GM21786 (cell line): ENCODE data around the gene TNFAIP1.
"Not testable (repeated sequence)": the region's sequence is repeated elsewhere in the genome, so short reads cannot be mapped to it uniquely, and the experiment has no call there.

Experiments used
- ATAC-seq: cut with Tn5 transposase; IDR thresholded peaks from one replicate; pipeline ENCODE4 v1.9.1; 2021; ENCODE audit not compliant: unreplicated experiment

The TNFAIP1 gene, protein sequence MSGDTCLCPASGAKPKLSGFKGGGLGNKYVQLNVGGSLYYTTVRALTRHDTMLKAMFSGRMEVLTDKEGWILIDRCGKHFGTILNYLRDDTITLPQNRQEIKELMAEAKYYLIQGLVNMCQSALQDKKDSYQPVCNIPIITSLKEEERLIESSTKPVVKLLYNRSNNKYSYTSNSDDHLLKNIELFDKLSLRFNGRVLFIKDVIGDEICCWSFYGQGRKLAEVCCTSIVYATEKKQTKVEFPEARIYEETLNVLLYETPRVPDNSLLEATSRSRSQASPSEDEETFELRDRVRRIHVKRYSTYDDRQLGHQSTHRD

DNA sequence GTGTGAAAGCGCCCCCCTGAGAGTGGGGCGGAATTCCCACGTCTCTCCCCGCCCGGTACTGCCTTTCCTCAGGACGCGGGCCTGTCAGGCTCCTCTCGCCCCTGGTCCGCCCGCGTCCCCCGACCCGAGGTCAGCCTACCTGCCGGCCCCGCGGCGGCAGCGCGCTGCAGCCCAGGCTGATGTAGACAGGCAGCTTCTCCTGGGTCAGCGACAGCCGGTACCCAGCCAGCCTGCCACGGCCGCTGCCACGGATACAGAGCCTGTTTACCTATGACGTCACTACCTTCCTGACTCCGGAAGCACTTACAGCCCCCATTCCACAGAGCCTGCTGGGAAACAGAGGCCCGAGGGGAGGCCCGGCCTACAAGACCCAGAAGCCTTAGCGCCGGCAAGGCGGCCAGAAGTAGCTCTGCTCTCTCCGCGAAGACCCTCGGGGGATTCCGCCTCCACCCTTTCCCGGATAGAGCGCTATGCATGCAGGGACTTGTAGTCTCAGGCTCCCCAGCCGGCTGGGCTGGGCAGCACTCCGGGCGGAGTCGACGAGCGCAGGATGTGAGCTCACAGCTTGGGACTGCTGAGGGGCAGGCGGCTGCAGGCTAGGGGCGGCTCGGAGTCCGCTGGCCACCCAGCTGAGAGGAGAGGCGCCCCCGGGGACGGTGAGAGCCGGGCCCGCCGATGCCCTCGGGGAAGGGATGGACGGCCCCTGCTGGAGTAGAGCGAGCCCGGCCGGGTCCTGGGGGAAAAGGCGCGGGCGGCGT is at the start of gene TNFAIP1, which contains the start of gene IFT20:
TSS of gene TNFAIP1 (plus strand) at position 561 of the 758 bp plus-strand sequence. CDS start 3,761 bp downstream, outside the sequence.
TSS of gene IFT20 (minus strand) at position 272 of the 758 bp plus-strand sequence. CDS start 3,487 bp downstream, outside the sequence.
- peak; percentile 96 for ATAC-seq

DNA sequence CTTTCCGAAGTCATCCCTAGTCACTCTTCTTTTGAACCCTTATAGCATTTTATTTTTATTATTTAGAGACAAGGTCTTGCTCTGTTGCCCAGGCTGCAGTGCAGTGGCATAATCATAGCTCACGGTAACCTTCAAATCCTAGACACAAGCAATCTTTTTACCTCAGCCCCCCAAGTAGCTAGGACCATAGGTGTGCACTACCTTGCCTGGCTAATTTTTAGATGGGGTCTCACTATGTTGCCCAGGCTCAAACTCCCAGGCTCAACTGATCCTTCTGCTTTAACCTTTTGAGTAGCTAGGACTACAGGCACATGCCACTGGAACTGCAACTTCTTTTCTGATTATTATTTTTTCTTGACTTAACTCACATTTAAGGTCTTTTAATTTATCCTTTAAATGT is 49.6 kb upstream of the TNFAIP1 start:
- no peak for ATAC-seq

DNA sequence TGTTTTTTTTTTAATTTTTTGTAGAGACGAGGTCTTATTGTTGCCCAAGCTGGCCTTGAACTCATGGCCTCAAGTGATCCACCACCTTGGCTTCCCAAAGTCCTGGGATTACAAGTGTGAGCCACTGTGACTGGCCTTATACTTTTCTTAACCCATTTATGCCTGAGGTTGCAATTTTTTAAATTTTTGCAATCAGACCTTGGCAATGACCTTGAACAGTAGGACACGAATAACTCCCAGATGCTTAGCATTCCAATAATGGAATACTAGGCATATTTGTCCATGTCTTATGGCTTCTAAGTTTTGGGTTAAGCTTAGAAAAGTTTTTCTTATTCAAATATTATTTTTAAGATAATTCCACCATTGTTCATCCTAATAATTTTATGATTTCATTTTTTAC is 44.9 kb upstream of the TNFAIP1 start:
- no peak for ATAC-seq

DNA sequence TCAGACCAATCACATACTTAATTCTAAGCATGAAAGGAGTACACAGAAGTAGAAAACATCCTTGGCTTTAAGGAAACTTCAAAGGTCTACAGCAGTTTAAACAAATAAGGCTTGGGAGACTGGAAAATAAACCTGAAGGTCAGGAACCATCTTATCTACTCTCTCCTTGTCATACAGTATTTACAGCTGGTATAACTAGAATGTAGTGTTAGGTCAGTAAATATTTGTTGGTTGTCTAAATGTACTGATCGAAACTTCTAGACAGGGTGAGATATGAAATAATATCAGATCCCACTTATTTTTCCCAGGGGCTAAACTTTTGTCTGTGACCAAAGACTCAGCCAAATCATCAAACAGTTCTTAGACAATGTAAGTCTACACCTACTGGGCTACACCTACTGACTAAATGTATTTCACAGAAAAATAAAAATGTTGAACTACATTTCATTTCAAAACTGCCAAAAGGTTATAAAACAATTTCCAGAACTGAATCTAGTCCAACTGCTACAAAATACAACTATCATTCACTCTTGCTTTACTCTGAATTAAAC is 43.7 kb upstream of the TNFAIP1 start:
- ATAC-seq = no peak

DNA sequence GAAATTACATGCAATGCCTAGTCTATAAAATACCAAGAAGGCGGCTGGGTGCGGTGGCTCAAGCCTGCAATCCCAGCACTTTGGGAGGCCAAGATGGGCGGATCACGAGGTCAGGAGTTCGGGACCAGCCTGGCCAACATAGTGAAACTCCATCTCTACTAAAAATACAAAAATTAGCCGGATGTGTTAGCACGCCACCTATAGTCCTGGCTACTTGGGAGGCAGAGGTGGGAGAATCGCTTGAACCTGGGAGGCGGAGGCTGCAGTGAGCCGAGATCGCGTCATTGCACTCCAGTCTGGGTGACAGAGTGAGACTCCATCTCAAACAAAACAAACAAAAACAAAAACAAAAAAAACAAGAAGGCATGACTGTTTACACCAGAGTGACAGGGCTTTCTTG is 42.7 kb upstream of the TNFAIP1 start:
- not testable (repeated sequence) for ATAC-seq

DNA sequence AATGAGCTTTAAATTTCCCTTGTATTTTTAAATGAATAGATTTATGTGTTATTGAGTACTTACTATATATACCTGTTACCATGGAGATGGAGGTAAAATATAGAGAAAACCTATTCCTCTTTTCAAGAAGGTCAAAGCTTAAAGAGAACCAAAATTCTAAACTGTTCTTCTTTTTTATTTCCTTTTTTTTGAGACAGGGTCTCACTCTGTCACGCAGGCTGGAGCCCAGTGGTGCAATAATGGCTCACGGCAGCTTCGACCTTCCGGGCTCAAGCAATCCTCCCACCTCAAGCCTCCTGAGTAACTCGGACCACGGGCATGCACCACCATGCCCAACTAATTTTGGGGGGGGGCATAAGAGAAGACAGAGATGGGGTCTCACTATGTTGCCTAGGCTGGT is 41.6 kb upstream of the TNFAIP1 start:
- ATAC-seq = no peak

DNA sequence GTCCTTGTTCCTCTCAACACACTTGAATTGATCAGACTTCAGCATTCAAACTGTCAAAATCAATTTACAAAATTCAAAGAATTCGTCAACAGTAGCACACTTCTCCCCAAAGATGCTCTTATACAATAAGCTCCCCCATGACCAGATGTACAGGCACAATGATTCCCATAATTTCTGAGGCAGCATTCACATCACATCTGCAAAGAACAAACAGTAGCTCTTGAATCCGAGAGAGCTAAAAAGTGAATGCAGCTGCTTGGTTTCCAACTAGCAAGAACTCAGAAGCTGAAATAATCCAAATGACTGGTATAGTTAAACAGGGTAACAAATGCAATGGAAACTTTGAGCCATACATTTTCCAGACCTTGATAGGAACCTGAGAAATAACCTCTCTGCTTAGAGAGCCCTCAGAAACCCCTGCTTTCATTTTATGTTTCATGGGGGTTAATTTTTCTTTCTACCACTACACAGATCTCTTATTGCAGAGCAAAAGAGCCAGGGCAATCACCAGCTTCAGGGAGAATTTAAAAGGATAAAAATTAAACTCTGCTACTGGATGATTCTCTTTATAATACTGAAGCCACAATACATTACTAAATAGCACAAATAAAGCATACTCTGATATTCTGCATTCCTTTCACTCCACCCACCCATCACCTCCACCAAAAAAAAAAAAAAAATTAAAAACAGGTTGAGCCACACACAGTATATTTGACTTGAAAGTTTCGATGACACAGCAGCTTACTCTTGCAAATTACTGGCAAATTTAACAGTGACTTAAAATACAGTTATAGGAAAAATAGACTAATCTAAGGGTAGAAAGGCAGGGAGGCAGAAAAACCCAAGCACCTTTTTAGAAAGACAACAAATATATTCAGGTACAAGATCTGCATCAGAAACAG is 39.6 kb upstream of the TNFAIP1 start:
- ATAC-seq = no peak

DNA sequence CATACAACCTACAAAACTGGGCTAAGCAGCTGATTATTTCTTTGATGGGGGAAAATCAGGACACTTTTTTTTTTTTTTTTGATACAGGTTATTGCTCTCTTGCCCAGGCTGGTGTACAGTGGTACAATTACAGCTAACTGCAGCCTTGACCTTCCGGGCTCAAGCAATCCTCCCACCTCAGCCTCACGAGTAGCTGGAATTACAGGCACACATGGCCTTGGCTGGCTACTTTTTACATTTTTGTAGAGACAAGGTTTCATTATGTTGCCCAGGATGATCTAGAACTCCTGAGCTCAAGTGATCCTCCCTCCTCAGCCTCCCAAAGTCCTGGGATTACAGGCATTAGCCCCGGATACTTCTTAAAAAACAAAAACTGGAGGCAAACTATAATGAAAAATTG is 37.1 kb upstream of the TNFAIP1 start:
- no peak for ATAC-seq

DNA sequence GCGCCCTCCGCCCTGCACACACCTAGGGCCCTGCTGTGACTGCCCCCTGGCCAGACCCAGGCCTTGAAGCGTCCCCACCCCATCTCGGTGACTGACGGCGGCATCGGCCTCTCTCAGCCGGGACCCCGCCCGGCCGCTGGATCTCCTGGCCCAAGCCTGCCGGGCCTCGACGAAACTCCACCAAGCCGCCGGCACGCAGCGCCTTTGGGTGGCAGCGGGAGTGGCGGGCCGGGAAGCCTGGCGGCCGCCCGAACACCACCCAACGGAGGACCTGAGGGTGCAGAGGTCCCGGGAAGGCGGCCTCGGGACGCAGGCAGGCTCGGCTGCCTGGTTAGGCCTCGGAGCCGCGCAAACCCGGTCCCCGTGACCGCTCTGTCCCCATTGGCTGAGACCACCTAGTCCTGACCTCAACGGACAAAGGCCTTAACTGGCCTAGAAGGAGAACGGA is 28.6 kb upstream of the TNFAIP1 start:
- ATAC-seq = no peak

DNA sequence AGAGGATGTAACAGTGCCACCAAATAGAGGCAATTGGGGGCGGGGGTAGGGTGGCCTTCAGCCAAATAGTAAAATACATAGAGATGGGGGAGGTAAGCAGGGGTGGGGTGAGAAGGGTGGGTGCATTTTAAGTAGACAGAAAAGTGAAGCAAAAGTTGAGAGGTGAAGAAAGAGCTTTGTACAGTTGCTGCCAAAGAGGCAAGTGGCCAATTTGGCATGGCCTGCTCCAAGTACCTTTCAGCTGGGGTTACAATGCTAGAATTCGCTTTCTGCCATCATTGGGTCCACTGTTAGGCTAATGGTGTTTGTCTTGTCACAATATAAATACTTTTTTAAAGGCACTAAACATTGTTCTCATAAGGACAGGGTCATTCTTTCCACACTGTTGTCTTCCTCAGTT is 21.7 kb upstream of the TNFAIP1 start:
- no peak for ATAC-seq

DNA sequence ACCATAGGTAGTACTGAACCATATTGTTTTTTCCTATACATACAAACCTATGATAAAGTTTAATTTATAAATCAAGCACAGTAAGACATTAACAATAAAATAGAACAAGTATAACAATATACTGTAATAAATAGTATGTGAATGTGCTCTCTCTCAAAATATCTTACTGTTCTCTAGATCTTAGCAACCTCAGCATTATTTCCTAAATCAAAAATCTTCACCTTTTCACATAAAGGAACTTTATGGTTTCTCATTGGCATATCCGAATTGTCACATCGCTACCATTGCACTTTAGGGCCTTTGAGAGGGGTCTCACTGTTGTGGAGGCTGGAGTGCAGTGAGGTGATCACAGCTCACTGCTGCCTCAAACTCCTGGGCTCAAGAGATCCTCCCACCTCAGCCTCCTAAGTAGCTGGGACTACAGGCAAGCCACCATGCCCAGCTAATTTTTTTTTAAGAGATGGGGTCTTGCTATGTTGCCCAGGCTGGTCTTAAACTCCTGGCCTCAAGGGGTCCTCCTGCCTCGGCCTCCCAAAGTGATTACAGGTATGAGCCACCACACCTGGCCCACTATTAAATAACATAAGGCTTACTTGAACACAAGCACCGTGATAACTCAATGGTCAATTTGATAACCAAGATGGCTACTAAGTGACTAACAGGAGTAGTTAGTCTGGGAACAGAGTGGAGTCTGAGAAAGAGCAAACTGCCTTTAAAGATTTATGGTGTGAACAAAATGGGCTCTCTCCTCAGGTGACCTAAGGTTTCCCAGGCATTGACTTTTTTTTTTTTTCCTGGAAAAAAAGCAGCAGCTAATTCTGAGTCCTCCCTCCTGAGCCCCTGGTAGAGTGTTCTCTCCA is 19.5 kb upstream of the TNFAIP1 start:
- no peak for ATAC-seq

DNA sequence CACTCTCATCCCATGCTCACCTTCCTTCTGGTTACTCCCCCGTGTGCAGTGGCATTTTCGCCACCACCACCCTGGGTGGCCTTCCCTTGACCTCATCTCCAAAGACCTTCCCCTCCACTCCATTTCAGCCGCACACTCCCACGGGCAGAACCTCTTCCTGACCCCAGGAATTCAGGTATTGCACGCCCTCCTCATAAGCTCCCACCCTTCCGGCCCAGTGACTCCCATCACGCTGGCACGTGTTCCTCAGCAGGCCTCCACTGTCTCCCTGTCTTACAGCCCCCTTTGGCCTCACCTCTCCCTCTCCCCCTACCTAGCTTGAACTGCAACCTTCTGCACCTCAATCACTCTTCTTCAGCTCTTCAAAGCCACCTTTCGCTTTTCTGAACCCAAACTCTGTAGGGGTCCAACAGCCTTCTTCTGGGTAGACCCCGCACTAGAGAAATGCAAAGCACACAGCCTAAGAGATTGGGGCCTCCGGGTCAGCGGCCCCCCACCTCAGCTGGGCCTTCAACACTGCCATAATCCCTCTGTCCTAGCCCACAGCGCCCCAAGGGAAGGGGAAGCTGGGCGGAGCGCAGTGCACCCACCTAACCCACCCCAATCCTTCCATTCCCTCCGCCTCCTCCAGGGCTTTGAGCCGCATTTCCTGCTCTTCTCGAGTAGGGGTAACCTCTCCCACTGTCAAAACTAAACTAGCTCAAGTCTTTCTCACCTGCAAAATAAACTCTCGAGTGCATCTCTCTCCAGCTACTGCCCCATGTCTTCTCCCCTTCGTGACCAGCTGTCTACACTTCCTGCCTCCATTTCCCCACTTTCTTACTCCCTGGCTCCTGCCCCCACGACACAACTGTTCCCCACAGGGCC is 18.2 kb upstream of the TNFAIP1 start:
- ATAC-seq = no peak

DNA sequence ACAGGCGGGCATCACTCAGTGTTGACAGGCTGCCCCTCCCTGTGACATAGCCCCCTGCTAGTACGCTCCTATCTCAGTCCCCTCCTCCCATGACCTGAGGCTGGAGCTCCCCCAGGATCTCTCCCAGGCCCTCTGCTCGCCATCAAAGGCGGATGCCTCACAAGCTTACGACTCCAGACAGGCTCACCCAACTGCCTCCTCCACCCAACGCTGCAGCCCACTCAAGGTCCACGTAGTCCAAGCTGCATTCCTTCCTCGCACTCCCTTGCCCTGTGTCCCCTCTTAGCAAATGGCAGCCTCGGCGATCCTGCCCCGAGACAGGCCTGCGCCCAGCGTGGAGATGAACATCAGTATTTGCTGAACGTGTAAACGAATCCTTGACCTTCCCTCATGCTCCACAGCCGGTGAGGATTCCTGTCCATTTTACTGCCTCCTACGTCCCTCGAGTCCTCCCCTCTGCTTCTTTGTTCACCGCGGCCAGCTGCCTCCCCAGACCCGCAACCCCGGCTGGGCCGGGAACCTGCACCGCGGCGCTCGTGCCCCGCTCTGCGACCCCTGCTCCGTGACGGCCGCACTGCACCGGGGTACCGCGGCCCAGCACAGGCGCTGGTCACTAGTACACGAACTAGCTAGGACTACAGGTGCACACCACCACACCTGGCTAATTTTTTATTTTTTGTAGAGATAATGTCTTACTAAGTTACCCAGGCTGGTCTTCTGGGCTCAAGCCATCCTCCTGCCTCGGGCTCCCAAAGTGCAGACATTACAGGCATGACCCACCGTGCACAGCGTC is 17.4 kb upstream of the TNFAIP1 start:
- peak; percentile 2 for ATAC-seq

DNA sequence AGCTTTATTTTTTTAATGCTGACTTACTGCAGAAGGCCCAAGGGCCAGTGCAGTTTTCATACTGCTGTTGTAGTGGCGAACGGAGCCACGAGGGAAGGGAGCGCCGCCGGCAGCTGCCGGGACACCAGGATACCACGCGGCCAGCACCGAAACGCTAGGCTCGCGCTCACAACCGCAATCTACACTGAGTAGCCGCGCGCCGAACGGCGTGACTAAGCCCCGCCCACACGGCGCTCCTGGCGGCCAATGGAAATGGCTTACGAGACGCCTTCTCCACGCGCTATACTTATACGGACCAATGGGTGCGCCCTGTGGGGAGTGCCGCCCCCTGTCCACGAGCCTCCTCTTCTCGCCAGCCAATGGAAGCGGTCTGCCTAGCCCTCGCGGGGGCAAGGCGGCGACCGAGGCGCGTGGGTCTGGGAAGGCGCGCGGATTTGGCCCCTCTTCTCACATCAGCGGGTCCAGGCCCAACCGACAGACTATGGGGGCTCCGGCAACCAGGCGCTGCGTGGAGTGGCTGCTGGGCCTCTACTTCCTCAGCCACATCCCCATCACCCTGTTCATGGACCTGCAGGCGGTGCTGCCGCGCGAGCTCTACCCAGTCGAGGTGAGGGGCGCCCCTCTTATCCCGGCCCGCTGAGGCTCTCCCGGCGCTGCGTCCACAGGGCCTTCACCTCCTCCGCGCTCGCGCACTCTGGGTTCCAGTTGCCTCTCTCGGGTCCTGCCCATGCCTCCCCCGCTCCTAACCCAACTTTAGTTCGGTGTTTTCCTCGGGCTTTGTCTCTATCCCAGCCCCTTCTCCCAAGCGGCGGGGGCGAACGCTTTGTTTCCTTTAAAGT is 16.6 kb upstream of the TNFAIP1 start, which contains the start of gene TMEM97:
TSS of gene TMEM97 (plus strand) at position 442 of the 839 bp plus-strand sequence. CDS start at position 482, 40 bp downstream.
- peak; percentile 93 for ATAC-seq

DNA sequence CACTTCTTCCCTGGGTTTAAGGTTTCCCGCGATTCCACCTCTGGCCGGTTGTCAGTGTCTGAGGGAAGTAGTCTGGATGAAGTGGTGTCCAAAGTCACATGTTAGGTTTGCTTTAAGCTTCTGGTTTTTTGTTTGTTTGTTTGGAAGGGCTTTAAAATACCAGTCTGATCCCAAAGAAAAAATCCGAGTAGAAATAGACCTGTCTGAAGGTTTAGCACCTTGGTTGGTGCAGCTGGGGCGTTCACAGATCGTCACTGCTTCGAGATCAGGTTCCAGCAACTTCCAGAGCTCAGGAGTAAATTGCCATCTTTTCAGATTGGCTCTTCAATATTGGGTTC is 16.0 kb upstream of the TNFAIP1 start:
- no peak for ATAC-seq

DNA sequence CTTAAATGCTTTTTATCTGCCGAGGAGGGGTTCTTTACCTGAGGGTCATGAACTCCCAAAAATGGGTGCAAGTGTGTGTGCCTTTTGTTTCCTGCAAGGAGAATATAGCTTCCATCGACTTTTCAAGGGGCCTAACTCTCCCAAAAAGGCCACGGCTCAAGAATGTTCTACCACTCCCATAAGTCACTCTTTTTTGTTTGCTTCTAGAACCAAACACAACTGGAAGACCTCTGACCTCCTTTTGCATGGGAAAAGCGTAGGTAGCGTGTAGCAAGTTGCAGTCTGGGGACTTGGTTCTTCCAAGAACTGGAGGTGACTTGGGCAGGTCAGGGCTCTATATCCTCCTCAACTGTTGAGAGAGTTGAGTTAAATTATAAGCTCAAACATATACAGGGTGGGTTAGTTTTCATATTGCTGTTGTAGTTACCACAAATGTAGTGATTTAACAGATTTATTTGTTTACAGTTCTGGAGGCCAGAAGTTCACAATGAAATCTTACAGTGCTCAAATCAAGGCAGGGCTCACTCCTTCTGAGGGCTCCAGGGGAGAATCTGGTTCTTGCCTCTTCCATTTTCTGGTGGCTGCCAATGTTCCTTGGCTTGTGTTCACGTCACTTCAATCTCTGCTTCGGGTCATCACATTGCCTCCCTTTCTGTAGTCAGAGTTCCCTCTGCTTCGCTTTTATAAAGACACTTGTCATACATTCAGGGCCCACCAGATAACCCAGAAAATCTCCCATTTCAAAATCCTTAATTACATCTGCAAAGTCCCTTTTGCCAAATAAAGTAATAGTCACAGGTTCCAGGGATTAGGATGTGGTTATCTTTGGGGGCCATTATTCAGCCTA is 15.1 kb upstream of the TNFAIP1 start:
- ATAC-seq = no peak
